MM.1S (cell line): ENCODE results near the gene MYOZ2.

Experiments
- DNase-seq: peaks from one replicate; pipeline ENCODE4 v3.0.0-alpha.2; 2015
- H2AFZ ChIP-seq: fragments of 300-600 bp; sonication (generic); 2 replicates; pipeline ENCODE4 v1.6.0; 2016; ENCODE audit warnings: antibody characterized with exemption, low read length
- H3F3A ChIP-seq: fragments of 300-600 bp; sonication (generic); 2 replicates; pipeline ENCODE4 v1.6.1; 2016; ENCODE audit warnings: mild to moderate bottlenecking, antibody characterized with exemption, low read length, moderate library complexity, mixed read lengths; ENCODE audit not compliant: insufficient read depth
- H3K27ac ChIP-seq: fragments of 300-600 bp; sonication (generic); 2 replicates; pipeline ENCODE4 v1.5.1; 2016; ENCODE audit warnings: mild to moderate bottlenecking, low read length
- H3K27me3 ChIP-seq: fragments of 300-600 bp; sonication (generic); replicated peaks from 2 replicates; pipeline ENCODE4 v1.6.0; 2016; ENCODE audit warnings: low read length; ENCODE audit not compliant: insufficient read depth
- H3K36me3 ChIP-seq: fragments of 300-600 bp; sonication (generic); replicated peaks from 2 replicates; pipeline ENCODE4 v1.6.1; 2016; ENCODE audit warnings: mild to moderate bottlenecking, low read length, mixed read lengths; ENCODE audit not compliant: insufficient read depth
- H3K4me1 ChIP-seq: fragments of 300-600 bp; sonication (generic); 2 replicates; pipeline ENCODE4 v1.6.1; 2016; ENCODE audit warnings: low read length, mixed read lengths
- H3K4me2 ChIP-seq: fragments of 300-600 bp; sonication (generic); 2 replicates; pipeline ENCODE4 v1.6.0; 2016; ENCODE audit warnings: low read depth, low read length
- H3K4me3 ChIP-seq: fragments of 300-600 bp; sonication (generic); 2 replicates; pipeline ENCODE4 v1.5.1; 2016; ENCODE audit warnings: low read length, mixed read lengths
- H3K79me2 ChIP-seq: fragments of 300-600 bp; sonication (generic); 2 replicates; pipeline ENCODE4 v1.6.1; 2016; ENCODE audit warnings: mixed run types, low read length, mixed read lengths
- H3K9ac ChIP-seq: fragments of 300-600 bp; sonication (generic); 2 replicates; pipeline ENCODE4 v1.6.1; 2016; ENCODE audit warnings: low read length, mixed read lengths
- H3K9me2 ChIP-seq: fragments of 300-600 bp; sonication (generic); replicated peaks from 2 replicates; pipeline ENCODE4 v1.6.1; 2016; ENCODE audit warnings: mild to moderate bottlenecking, low read length, mixed read lengths; ENCODE audit not compliant: insufficient read depth
- H3K9me3 ChIP-seq: fragments of 300-600 bp; sonication (generic); replicated peaks from 2 replicates; pipeline ENCODE4 v1.6.1; 2016; ENCODE audit warnings: mild to moderate bottlenecking, low read length, mixed read lengths; ENCODE audit not compliant: insufficient read depth
- H4K20me1 ChIP-seq: fragments of 300-600 bp; sonication (generic); 2 replicates; pipeline ENCODE4 v1.6.1; 2016; ENCODE audit warnings: mild to moderate bottlenecking, low read length, moderate library complexity, mixed read lengths; ENCODE audit not compliant: insufficient read depth
- EZH2 ChIP-seq: fragments of 300-600 bp; sonication (generic); optimal IDR thresholded peaks from 2 replicates; pipeline ENCODE3; 2017; ENCODE audit warnings: low read depth, mild to moderate bottlenecking, antibody characterized with exemption, low read length, mixed read lengths
- EZH2phosphoT487 ChIP-seq: fragments of 300-600 bp; sonication (generic); IDR thresholded peaks from 2 replicates; pipeline ENCODE4 v1.6.1; 2018; ENCODE audit warnings: antibody characterized with exemption, low read length
- TF ChIP-seq, protein P1 (sequence below): fragments of 300-600 bp; sonication (generic); IDR thresholded peaks from 2 replicates; pipeline ENCODE4 v1.5.1; 2016; ENCODE audit warnings: antibody characterized with exemption, low read length, mixed read lengths

The MYOZ2 gene

DNA sequence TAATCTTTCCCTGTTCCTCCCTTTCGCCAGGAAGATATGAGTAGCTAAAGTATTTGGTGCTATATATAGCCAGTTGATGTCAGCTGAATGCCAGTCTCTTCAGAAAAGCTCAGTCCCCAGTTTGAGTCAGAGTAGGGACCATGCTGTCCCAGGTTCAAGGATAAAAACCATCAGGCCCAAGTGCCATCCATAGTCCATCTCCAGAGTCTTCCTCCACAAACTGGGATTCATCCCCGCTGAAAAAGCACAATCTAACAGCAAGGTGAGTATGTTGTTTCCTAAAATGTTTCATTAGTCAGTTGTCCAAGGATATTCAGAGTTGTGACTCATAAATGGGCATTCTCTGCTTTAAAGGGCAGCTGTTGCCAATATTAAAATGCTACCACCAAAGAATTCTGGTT is at the start of gene MYOZ2:
Gene MYOZ2 (plus strand): TSS at position 112 of the 401 bp plus-strand sequence. CDS start 694 bp downstream, outside the sequence.
- TF ChIP-seq EZH2phosphoT487: no peak
- TF ChIP-seq, protein P1, sequence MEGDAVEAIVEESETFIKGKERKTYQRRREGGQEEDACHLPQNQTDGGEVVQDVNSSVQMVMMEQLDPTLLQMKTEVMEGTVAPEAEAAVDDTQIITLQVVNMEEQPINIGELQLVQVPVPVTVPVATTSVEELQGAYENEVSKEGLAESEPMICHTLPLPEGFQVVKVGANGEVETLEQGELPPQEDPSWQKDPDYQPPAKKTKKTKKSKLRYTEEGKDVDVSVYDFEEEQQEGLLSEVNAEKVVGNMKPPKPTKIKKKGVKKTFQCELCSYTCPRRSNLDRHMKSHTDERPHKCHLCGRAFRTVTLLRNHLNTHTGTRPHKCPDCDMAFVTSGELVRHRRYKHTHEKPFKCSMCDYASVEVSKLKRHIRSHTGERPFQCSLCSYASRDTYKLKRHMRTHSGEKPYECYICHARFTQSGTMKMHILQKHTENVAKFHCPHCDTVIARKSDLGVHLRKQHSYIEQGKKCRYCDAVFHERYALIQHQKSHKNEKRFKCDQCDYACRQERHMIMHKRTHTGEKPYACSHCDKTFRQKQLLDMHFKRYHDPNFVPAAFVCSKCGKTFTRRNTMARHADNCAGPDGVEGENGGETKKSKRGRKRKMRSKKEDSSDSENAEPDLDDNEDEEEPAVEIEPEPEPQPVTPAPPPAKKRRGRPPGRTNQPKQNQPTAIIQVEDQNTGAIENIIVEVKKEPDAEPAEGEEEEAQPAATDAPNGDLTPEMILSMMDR: no peak
- no peak for TF ChIP-seq EZH2
- H3K9me2 ChIP-seq: no peaks in the 10 kb centered on the region
- no peaks in the 10 kb centered on the region for H3K9me3 ChIP-seq
- no peak within 1 kb of the TSS for H2AFZ ChIP-seq
- no peak within 1 kb of the TSS for H3K4me3 ChIP-seq
- no peak within 1 kb of the TSS for H3K9ac ChIP-seq
- H3K27ac ChIP-seq: no peak within 1 kb of the TSS
- peaks cover 25% of the 10 kb centered on the region for H3K4me1 ChIP-seq
- H3F3A ChIP-seq: peaks cover 9% of the 10 kb centered on the region
- no peak within 1 kb of the TSS for H3K4me2 ChIP-seq
- no peaks in the 10 kb centered on the region for H3K36me3 ChIP-seq
- H3K27me3 ChIP-seq: no peaks in the 10 kb centered on the region
- H4K20me1 ChIP-seq: no peaks in the 10 kb centered on the region
- no peak for DNase-seq
- H3K79me2 ChIP-seq: no peaks in the 10 kb centered on the region

DNA sequence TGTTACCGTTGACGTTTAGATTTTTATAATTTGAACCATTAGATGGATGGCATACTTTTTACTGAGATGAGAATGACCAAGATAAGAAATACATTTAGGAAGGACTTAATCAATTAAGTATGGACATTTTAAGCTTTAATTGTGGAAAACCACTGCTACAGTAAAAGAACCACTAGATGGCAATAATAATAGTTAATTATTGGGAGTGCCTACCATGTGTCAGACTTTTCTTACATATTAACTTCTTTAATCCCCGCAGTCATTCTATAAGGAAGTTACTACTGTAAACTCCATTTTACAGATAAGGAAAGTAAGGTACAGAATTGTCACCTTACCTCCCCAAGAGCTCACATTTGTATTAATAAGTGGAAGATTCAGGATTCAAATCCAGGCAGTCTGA is 48.5 kb upstream of the MYOZ2 start:
- TF ChIP-seq, protein P1: no peak; the same call in 1 of the 2 replicates
- TF ChIP-seq EZH2: no peak
- TF ChIP-seq EZH2phosphoT487: no peak
- Histone ChIP-seq H3K9me2 (no peaks in the 10 kb centered on the region), H3K4me2 (no peak overlapping the region), H4K20me1 (no peaks in the 10 kb centered on the region), H3F3A (no peaks in the 10 kb centered on the region), H3K36me3 (no peaks in the 10 kb centered on the region), H3K4me1 (no peaks in the 10 kb centered on the region), H3K27me3 (no peaks in the 10 kb centered on the region), H3K9me3 (no peaks in the 10 kb centered on the region), H3K4me3 (no peak overlapping the region), H3K27ac (no peak overlapping the region), H3K79me2 (no peaks in the 10 kb centered on the region), H3K9ac (no peak overlapping the region), H2AFZ (no peak overlapping the region)
- DNase-seq: no peak

DNA sequence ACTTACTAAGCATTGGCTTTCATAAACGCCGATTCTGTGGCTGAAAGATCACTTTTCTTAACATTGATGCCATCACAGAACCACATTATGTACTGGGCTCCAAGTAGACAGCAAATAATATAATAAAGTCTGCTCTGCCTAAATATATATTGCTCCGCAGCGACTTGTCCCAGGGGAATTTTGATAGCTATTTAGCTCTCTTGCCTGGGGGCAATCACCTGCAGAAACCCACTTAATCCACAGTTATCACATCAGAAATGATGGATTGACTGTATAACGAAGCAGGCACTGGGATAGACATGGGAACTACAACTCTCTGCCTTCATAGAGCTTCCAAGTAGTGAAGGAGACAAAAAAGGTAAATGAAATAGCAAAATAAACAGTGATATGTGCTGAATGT is 48.0 kb upstream of the MYOZ2 start:
- no peak for DNase-seq
- Histone ChIP-seq H3F3A (no peaks in the 10 kb centered on the region), H3K4me3 (no peak overlapping the region), H3K36me3 (no peaks in the 10 kb centered on the region), H3K79me2 (no peaks in the 10 kb centered on the region), H3K9me2 (no peaks in the 10 kb centered on the region), H3K4me2 (no peak overlapping the region), H3K4me1 (no peaks in the 10 kb centered on the region), H3K9me3 (no peaks in the 10 kb centered on the region), H3K9ac (no peak overlapping the region), H3K27me3 (no peaks in the 10 kb centered on the region), H2AFZ (no peak overlapping the region), H4K20me1 (no peaks in the 10 kb centered on the region), H3K27ac (no peak overlapping the region)
- TF ChIP-seq, protein P1: no peak
- no peak for TF ChIP-seq EZH2phosphoT487
- no peak for TF ChIP-seq EZH2
